Activated CD8-positive, alpha-beta memory T cell treated with anti-CD3 and anti-CD28 coated beads for 24 hours (primary cell): Measurements from ENCODE around the gene BBS10.
"Not testable (repeated sequence)": the region's sequence is repeated elsewhere in the genome, so short reads cannot be mapped to it uniquely, and the experiment has no call there.

Experiments used
- DNase-seq: peaks from one replicate; pipeline ENCODE4 v3.0.0-alpha.2; 2020

BBS10 gene

GRCh38 chr12:76348079-76348901, at the start of gene BBS10:
Gene BBS10 (minus strand): TSS chr12:76348415. CDS start chr12:76348358, 57 bp downstream.
- peak; percentile 92 for DNase-seq

GRCh38 chr12:76391461-76391860, 43.2 kb upstream of the BBS10 start:
- no peak for DNase-seq

GRCh38 chr12:76387614-76388013, 39.4 kb upstream of the BBS10 start:
- no peak for DNase-seq

GRCh38 chr12:76384560-76384959, 36.3 kb upstream of the BBS10 start:
- no peak for DNase-seq

GRCh38 chr12:76383988-76384387, 35.8 kb upstream of the BBS10 start:
- no peak for DNase-seq

- no peak for DNase-seq
Measured at GRCh38 chr12:76379261-76379660, 31.0 kb upstream of the BBS10 start.

GRCh38 chr12:76376876-76377275, 28.7 kb upstream of the BBS10 start:
- DNase-seq, result not testable (repeated sequence)

- no peak for DNase-seq
Measured at GRCh38 chr12:76375939-76376338, 27.7 kb upstream of the BBS10 start.

GRCh38 chr12:76375470-76375869, 27.3 kb upstream of the BBS10 start:
- DNase-seq, result no peak

- no peak for DNase-seq
Measured at GRCh38 chr12:76374386-76375020, 26.3 kb upstream of the BBS10 start.

- DNase-seq, result no peak
Measured at GRCh38 chr12:76368230-76368629, 20.0 kb upstream of the BBS10 start.

GRCh38 chr12:76366163-76366562, 17.9 kb upstream of the BBS10 start:
- no peak for DNase-seq

- not testable (repeated sequence) for DNase-seq
Measured at GRCh38 chr12:76364131-76364530, 15.9 kb upstream of the BBS10 start.

GRCh38 chr12:76360316-76360715, 12.1 kb upstream of the BBS10 start:
- no peak for DNase-seq

- no peak for DNase-seq
Measured at GRCh38 chr12:76356071-76356470, 7.9 kb upstream of the BBS10 start.

GRCh38 chr12:76346798-76347420, 1.3 kb downstream of the BBS10 start:
- DNase-seq, result no peak

- DNase-seq, result no peak
Measured at GRCh38 chr12:76346236-76346635, 2.0 kb downstream of the BBS10 start.

GRCh38 chr12:76345569-76345968, 2.6 kb downstream of the BBS10 start:
- DNase-seq, result no peak

- no peak for DNase-seq
Measured at GRCh38 chr12:76341436-76342030, 6.7 kb downstream of the BBS10 start.

GRCh38 chr12:76340680-76341435, 7.4 kb downstream of the BBS10 start:
- no peak for DNase-seq

- no peak for DNase-seq
Measured at GRCh38 chr12:76337583-76337982, 10.6 kb downstream of the BBS10 start.

- no peak for DNase-seq
Measured at GRCh38 chr12:76332606-76333005, 15.6 kb downstream of the BBS10 start.

- DNase-seq, result no peak
Measured at GRCh38 chr12:76329606-76330005, 18.6 kb downstream of the BBS10 start.
